ENCODE results near the gene PRSS48.
"Not testable (repeated sequence)": the region's sequence is repeated elsewhere in the genome, so short reads cannot be mapped to it uniquely, and the experiment has no call there.

The PRSS48 gene

GRCh38 chr4:151319490-151319889, 42.5 kb downstream of the PRSS48 start:
- DNase-seq, result no peak

- no peak for DNase-seq
Observed at GRCh38 chr4:151321586-151321985, 44.6 kb downstream of the PRSS48 start.

- DNase-seq, result not testable (repeated sequence)
Observed at GRCh38 chr4:151322161-151322560, 45.2 kb downstream of the PRSS48 start.

GRCh38 chr4:151322570-151322969, 45.6 kb downstream of the PRSS48 start:
- DNase-seq, result no peak

GRCh38 chr4:151323667-151324066, 46.7 kb downstream of the PRSS48 start:
- no peak for DNase-seq

GRCh38 chr4:151324124-151324751, 47.3 kb downstream of the PRSS48 start:
- DNase-seq, result no peak

GRCh38 chr4:151324752-151325110, 47.8 kb downstream of the PRSS48 start:
- peak in 1 of 2 donors; percentile 3 for DNase-seq

GRCh38 chr4:151325111-151325948, 48.4 kb downstream of the PRSS48 start, which contains the start of gene SH3D19:
Gene SH3D19, minus strand, starts transcription at chr4:151325605. Its CDS starts 253 bp downstream, at chr4:151325352.
- DNase-seq, result no peak

GRCh38 chr4:151325949-151326246, 48.9 kb downstream of the PRSS48 start:
- no peak for DNase-seq

GRCh38 chr4:151329217-151330007, 52.5 kb downstream of the PRSS48 start:
- DNase-seq, result no peak

GRCh38 chr4:151331276-151332042, 54.5 kb downstream of the PRSS48 start:
- no peak for DNase-seq

- DNase-seq, result no peak
Observed at GRCh38 chr4:151339467-151339866, 62.5 kb downstream of the PRSS48 start.

- no peak for DNase-seq
Observed at GRCh38 chr4:151340751-151341385, 63.9 kb downstream of the PRSS48 start.
